GM19395 (cell line): Measurements from ENCODE around the gene ZBTB7A.

Source experiments
- ATAC-seq: cut with Tn5 transposase; IDR thresholded peaks from one replicate; pipeline ENCODE4 v1.9.1; 2021; ENCODE audit warnings: mild to moderate bottlenecking, moderate library complexity; ENCODE audit not compliant: unreplicated experiment

ZBTB7A gene

DNA sequence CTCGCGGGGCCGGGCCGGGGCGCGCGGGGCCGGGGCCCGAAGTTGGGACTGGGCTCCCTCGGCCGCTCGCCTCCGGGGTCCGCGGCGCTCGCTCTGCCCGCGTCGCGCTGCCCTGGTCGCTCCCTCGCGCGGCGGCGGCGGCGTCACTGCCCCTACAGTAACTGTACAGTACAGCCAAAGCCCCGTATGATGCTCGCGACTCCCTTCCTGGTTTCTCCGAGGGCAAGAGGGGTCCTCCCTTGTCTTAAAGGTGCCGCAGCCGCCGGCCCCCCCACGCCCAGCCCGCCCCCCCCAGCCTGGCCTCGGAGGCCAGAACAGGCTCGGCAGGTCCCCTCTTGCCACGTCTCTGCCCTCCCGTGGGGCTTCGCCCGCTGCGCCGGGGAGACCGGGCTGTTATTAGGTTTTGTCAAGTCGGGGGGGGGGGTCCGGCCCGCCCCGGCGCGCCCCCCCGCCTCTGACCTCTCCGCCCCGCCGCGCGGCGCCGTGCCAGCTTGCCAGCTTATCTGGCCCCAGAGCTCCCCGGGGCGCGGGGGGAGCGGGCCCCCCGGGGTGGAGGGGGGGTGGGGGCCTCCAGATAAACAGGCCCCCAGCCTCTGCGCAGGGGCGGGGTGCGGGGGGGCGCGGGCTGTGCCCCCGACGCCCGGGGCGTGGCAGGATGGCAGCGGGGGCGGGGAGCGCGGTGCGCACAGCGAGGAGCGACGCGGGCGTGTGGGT lies at the start of gene ZBTB7A:
Gene ZBTB7A, minus strand, starts transcription at position 218 of the 714 bp plus-strand sequence. CDS start 11,667 bp downstream, outside the sequence.
- ATAC-seq = no peak

DNA sequence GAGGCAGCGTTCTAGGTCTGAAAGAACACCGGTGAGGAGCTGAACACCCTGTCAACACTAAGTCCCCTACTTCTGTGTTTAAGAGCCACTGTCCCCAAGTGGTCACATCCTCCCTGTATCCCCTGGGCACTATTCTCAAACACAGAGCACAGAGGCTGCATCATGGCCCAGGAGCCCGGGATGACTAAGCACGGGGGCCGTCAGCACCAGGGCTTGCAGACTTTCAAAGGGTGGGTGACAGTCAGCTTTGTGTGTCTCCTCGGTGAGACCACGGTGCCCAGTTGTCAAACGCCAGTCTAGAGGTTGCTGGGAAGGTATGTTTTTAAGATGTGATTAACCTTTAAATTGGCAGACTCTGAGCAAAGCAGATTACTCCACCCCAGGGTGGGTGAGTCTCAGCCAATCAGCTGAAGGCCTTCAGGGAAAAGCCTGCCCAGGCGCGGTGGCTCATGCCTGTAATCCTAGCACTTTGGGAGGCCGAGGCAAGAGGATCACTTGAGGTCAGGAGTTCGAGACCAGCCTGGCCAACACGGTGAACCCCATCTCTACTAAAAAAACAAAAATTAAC lies 49.2 kb upstream of the ZBTB7A start:
- ATAC-seq = no peak

DNA sequence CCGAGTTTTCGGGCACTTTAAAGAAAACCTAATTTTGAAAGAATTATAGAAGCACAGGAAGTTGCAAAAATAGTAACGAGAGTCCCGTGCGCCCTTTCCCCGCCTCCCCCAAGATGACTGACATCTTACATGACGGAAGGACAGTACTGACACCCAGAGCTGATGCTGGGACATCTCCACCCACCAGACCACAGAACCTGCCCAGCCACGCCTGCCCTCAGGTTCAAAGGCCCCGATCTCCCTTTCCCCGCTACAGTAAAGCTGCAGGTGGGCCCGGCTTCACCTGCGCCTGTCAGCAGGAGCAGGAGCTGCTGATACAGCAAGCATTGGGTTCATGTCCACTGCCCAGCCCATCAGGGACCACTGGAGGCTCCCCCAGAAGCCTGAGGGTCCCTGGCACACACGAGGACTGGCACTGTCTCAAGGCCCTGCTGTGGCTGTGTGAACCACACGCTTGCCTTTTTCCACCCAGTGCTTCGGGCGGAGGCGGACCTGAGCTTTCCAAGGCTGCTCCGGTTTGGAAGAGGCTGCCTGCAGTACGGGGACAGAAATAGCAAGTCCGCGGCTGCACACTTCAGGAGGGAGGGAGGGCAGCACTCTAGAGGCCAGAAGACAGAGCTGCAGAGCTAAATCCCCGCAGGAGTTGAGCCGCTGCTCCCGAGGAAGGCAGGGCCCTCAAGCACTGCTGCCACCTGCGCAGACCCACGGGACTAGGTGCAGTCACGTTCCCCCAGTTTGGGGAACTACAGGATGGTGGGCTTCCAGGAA lies 48.5 kb upstream of the ZBTB7A start:
- ATAC-seq = peak; percentile 78

DNA sequence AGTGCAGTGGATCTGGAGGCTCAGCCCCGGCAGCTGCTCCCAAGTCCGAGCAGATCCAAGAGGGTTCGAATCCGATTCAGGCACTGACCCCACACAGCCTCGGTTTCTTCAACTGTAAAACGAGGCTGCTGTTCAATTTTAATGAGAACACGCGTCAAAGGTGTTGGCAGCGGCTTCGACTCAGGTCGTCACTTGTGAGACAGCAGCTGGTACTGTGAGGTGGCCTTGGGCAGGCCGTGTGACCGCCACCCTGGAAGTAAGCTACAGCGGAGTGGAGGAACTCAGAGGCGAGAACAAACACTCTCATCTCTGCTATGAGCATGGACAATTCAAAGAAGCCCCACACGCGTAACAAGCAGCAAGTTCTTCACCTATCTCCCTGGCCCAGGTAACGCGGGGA lies 47.5 kb upstream of the ZBTB7A start:
- ATAC-seq = no peak

DNA sequence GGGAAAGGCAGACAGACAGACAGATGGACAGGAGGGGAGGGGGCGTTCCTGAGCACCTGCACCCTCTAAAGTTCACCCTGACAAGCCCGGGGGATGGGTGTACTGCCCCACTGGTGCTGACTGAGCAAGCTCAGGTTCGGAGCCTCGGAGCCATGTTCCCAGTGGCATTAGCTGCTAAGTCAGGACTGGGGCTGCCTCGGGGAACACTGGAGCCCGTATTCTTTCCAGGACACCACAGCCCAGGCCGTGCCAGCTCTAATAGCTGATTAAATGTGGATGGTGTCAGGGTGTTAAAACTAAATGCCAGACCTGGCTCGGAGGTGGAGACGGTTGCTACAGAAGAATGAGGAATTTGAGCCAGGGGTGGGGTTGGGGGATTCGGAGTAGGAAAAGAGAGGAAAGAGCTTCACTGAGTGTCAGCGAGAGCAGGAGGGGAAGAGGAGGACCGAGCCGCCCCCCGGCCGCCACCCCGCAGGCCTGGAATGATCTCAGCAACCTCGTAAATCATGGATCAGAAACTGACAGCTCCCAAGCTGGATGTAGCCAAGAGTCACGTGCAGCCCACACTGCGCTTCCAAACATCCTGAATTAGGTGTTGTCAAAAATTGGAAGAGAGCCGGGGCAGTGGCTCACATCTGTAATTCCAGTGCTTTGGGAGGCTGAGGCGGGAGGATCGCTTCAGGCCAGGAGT lies 46.8 kb upstream of the ZBTB7A start:
- no peak for ATAC-seq

DNA sequence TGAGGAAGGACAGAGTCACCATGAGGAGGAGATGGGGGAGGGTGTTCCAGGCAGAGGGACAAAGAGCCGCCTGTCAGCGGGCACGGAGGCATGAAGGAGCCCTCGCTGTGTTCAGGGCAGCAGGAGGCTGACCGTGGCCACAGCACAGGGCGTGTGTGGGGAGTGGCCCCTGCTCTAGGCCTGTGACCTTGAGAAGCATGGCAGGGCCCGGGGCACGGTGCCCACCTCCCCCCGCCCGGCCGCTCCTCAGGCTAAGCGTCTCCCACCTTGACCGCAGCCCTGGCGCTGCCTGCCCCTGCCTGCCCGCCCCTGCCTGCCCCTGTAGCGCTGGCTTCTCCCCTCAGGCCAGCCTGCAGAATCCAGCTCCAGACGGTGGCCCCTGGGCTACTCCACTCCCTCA lies 45.7 kb upstream of the ZBTB7A start:
- ATAC-seq = no peak

DNA sequence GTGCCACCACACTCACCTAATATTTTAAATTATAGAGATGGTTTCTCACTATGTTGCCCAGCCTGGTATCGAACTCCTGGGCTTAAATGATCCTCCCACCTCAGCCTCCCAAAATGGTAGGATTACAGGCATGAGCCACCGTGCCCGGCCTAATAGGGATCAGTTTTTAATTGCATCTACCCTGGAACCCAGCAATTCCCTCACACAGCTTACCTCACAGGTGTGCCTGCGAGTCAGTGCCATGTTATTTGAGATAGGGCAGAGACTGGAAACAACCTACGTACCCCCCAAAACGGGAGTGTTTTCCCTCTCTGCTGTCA lies 42.9 kb upstream of the ZBTB7A start:
- no peak for ATAC-seq

DNA sequence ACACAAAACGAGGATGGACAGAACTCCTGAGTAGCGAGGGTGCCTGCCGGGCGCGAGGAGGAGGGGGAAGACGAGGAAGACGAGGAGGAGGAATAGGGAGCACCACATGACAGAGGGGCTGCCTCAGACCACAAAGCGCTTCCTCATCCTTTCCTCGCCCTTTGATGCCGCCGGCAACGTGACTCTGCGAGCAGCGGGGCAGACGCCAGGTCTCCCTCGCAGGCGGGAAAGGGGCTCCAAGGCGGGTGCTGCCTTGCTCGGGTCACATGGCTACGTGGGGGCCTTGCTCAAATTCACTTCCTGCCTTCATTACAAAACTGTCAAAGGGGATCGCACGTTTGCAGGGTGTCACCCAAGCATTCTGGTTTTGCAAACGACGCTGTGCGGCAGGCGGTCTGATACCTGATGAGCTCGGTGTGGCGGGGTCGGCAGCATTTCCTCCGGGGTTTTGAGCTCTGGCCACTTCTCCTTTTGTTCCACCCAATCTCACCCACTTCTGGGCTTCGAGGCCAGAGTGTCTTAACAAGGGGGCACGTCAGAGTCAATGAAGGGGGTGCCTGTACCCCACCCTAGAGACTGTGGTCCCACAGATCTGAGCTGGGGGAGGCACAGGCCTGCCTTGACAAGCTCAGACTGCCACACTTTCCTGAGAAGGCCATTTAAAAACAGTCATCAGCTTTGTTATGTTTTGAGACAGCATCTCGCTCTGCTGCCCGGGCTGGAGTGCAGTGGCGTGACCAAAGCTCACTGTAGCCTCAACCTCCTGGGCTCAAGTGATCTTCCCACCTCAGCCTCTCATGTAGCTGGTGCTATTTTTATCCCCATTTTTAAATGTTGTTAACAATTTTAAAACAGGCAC lies 42.3 kb upstream of the ZBTB7A start:
- ATAC-seq = peak; percentile 56

DNA sequence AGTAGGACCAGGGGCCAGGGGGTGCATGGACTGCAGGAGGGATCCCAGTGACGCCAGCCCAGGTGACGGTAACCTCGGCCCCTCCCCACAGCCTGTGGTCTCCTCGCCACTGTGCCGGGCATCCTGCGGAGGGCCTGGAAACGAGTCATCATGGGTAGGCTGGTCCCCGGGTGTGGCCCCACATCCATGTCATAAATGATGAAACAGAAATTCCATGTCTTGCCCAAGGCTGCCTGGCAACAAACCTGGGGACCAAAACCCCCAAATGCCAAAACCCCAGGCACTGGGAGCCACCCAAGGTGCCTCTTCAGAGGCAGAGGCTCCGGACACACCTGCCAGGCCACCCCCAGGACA lies 36.4 kb upstream of the ZBTB7A start:
- ATAC-seq = no peak

DNA sequence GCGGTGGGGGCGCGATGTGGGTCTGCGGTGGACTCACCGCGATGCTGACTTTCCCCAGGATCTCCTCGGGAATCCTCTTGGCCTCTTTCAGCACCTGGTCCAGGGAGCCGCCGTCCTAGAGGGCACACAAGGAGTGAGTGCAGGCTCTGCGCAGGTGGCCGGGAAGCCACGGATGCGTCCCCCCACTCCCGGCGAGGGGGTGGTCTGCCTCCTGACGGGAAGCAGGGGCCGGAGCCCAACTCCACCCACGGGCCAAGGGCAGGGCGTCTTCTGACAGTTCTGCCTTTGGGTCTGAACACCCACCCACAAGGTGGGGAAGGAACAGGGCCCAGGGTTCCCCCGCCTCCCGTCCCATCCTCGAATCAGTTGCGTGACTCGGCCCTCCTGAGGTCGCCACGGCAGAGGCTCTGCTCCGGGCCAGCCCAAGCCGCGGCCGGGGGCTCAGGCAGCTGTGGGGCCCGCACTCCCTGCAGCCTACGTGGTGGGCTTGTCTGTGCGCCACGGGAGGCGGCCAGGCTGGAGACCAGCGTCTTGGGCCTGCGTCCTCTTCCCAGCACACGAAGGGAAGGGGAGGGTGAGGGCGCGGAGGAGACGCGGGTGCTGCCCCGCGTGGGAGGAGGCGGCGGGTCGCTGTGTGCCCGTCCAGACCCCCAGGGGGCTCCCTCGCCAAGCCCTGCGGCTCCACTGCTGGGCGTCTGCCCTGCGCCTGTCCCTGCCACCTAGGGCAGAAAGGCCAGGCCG lies 35.8 kb upstream of the ZBTB7A start:
- ATAC-seq = no peak

DNA sequence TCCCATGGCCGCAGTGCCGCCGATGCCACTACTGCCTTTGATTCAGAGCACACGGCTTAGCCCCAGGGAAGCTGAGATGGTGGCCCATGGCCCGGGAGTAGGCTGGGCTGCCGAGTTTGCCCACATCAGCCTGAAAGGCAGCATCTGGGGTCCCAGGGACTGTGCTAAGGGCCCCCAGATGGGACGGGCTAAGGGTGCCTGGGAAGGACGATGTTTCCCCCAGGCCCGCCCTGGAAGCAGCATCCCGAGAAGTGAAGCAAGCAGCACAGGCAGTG lies 34.7 kb upstream of the ZBTB7A start:
- ATAC-seq = no peak

DNA sequence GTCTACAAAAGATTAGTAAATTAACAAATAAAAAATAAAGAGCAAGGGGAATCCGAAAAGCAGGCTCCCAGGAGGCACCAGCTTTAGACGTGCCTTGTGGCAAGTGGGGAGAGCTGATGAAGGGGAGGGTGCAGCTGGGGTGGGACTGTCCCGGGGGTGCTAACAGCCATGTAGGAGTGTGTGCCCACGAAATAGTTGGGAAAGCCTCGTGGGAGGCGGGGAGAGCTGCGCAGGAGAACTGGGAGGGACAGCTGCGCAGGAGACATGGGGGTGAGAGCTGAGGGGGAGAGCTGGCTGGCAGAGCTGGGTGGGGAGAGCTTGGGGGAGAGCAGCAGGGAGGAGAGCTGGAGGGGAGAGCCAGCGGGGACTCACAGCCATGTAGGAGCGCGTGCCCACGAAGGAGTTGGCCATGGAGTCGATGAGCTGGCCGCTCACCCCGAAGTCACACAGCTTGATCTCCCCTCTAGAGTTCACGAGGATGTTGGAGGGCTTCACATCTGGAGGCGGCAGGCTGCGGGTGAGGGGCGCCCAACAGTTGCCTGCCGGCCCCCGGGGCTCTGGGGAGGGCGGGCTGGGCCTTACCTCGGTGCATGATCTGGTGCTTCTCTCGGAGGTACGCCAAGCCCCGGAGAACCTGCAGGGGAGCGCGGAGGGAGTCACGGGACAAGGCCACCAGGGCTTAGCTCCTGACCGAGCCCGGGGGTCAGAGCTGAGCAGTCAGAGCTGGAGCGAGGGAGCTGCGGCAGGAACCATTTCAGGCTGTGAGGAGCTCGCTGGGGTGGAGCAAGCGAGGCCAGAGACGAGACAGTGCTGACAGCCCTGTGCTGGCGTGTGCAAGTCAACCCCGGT lies 34.2 kb upstream of the ZBTB7A start:
- no peak for ATAC-seq

DNA sequence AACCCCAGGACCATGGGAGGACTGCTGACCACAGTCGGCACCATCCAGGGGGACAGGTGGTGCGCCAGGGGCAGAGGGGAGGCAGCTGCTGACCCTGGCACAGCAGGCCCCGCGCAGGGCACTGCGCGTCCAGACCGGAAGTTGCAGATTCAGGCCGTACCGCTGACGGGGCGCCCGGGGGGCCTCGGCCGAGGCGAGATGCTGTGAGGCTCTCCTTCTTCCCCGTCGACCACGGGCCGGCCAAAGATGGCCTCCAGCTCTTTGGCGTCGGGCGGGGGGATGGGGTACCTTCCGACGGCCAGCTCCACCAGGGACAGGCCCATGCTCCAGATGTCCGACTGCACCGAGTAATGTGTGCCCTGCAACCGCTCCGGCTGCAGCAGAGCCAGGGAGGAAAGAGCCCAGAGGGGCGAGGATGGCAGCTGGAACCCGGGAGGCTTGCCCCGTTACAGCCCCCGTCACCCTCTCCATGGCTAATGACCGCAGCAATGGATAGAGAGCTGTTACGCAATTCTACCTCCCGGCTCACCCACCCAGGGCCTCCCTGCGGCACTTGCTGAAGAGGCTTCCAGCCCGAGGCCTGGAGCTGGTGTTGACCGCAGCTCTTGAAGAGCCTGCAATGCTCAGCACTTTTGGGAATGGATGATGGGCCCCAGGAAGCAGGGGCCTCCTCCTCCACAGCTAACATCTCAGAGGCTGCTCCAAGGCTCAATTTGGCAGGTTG lies 32.5 kb upstream of the ZBTB7A start:
- no peak for ATAC-seq

DNA sequence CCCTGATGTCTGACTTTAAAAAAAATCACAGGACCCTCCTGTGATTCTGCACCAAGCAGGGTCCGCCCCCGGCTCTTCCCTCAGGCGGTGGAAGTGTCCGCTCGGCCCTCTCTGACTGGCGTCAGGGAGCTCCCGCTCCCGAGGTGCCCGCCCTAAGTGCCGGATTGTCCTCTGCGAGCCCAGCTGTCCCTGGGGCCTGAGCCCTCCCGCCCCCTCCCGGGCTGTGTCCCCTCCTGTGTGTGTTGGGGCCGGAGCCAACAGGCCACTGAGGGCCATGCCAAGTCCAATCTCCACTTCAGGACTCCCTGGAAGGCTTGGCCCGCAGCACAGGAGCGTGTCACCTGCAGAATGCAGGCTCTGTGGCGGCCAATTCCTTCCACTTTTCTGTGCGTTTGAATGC lies 31.8 kb upstream of the ZBTB7A start:
- no peak for ATAC-seq

DNA sequence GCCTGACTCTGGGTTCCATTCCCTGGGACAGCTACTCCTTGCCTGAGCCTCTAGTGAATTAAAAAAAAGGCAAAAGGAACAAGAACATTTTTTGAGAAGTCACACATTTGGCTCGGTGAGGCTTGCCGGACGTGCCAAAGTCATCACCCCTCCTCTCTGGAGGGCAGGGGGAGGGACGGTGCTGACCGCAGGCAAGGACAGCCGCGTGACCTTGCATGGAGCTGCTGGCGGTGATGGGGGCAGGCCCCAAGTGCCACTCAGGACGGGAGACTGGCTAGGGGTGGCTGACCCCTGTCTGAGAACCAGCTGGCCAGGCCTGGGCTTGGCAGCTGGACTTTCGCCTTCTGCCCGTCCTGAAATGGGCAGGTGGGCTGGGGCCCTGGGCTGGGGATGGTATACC lies 30.8 kb upstream of the ZBTB7A start:
- no peak for ATAC-seq

DNA sequence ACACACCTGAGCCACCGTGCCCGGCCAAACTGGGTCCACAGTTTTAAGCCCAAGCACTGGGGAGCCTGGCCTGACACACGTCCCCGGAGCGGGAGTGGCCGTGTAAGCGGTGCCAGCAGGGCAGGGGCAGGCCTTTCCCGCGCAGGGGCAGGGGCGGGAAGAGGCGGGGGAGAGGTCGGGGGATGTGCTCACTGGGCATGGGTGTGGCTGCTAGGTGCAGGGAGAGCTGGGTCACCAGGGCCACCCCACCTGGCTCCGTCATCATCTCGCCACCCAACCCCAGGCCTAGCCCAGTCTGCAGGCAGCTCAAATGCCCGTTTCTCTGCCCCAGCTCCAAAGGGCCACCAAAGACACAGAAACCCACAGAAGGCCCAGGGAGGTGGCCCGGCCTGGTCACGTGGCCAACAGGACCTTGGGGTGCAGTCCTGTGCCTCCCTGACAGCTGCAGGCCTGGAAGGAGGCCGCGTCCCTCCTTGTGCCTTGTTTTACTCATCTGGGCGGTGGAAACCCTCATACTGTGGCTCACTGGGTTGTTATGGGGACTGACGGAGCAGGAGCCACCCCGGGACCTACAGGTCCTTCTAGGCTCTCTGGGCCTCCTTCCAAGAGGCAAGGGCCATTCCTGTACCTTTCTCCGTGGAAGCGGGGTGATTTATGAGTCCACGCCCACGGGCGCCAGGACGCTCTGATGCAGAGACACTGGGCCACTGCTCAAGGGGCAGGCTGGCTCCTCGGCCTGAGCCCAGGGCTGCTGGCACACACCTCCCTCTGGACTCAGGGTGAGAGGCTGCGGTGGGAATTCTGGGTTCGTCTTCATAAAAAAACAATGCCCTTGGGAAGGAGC lies 29.6 kb upstream of the ZBTB7A start:
- no peak for ATAC-seq

DNA sequence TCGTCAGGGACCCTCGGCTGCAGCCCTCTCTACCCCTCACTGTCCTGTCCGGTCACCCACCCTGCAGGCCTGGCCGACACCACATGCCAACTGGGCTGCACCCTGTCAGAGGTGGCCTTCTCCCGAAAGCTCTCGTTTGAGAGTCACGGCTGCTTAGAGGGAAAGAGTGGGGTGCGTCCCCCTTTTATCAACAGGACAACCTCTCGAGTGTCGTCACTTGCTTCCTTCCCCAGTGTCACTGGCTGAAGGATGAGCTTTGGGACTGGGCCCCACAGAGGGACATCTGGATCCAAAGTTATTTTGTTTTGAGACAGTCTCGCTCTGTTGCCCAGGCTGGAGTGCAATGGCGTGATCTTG lies 28.8 kb upstream of the ZBTB7A start:
- no peak for ATAC-seq
